ENCODE results near the gene PPP1R2. TPM values are rescaled to one million over a fixed set of nuclear protein-coding genes. Genes with fewer than 3 reads are reported as not detected.

PPP1R2 gene
- total and polyA plus RNA-seq, 2 donors (not counting 3 experiments of a cell fraction or from before 2014, with no cell fraction given): 19.9 to 37.3 TPM

DNA sequence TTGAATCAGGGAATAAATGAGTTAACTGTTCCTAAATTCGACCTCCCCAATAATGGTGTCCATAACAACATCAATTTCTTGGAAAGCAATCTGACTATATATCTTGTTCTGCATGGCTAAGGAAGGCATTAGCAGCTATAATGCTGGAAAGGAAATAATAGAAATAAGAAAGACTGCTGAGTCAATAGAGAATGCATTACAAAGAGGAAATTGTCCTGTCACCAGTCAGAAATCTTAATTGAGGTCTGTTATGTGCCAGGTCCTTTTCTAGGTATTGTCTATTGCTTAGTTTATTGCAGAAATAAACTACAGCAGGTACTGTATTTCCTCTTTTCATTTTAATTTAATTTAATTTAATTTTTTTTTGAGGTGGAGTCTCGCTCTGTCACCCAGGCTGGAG is 5.9 kb upstream of the PPP1R2 start:
- Histone ChIP-seq H3K27ac (ENCODE audit: insufficient read depth, low read depth, low read length) (no peak overlapping the region), H3K4me3 (replicated peaks in 1 of 3; ENCODE audit: insufficient read depth in 1 of 3, low read depth in 1 of 3, low read length in 3 of 3) (no peak overlapping the region), H3K79me2 (ENCODE audit: control insufficient read depth, insufficient read depth, low read length) (no peaks in the 10 kb centered on the region), H3K9ac (replicated peaks; ENCODE audit: extremely low read depth, insufficient read depth, low read length) (no peak overlapping the region), H3K4me1 (ENCODE audit: control insufficient read depth, extremely low read depth, insufficient read depth, low read length) (peaks cover 21% of the 10 kb centered on the region), H3K36me3 (ENCODE audit: control insufficient read depth in 2 of 2, extremely low read depth in 1 of 2, insufficient read depth in 2 of 2, low read length in 2 of 2) (no peaks in the 10 kb centered on the region), H3K9me1 (replicated peaks; ENCODE audit: control insufficient read depth, extremely low read depth, insufficient read depth, low read length) (no peaks in the 10 kb centered on the region), H4K20me1 (replicated peaks; ENCODE audit: control insufficient read depth, extremely low read depth, insufficient read depth, low read length) (no peaks in the 10 kb centered on the region), H3K4me2 (ENCODE audit: insufficient read depth, low read length) (no peak overlapping the region), H2AFZ (ENCODE audit: low read depth, low read length) (no peak overlapping the region), H3K9me3 (replicated peaks; ENCODE audit: control insufficient read depth, insufficient read depth, low read length) (no peaks in the 10 kb centered on the region), H3K27me3 (ENCODE audit: control insufficient read depth in 2 of 2, insufficient read depth in 2 of 2, low read length in 2 of 2) (peaks cover 19 to 28% of the 10 kb centered on the region in 2 experiments)
- intact Hi-C loops (cut with micrococcal nuclease) (loop anchor here (10.0 kb wide), 1 partner anchor 306 kb away; no protein-coding TSS in a partner anchor), dilution Hi-C loops (cut with MboI; ENCODE audit: extremely low pct_ligation_motif_present, low sequenced_read_pairs) (no loop called here)
- BruUV-seq (replicated peaks): no TSS peak
- FAIRE-seq: peak; percentile 69
- TF ChIP-seq, protein P1, sequence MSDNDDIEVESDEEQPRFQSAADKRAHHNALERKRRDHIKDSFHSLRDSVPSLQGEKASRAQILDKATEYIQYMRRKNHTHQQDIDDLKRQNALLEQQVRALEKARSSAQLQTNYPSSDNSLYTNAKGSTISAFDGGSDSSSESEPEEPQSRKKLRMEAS (IDR thresholded peaks at IDR 0.05; ENCODE audit: insufficient read depth, insufficient read length): no peak
- no peak for TF ChIP-seq POLR2A (IDR thresholded peaks at IDR 0.05; ENCODE audit: low read depth, low read length)
- no peak for TF ChIP-seq MYC (IDR thresholded peaks at IDR 0.05; ENCODE audit: low read depth, low read length)
- no peak for TF ChIP-seq EZH2 (IDR thresholded peaks at IDR 0.05; ENCODE audit: borderline replicate concordance, low read depth, low read length, severe bottlenecking)
- peak; percentile 39 for DNase-seq (ENCODE audit: low read depth, low spot score)
- ChIA-PET CTCF (interaction anchor here (0.8 to 1.0 kb wide), 2 partner anchors 35 to 278 kb away, joined by 3 to 4 read pairs; partner anchors contain the start of genes APOD and XXYLT1), POLR2A (no interaction called here)

DNA sequence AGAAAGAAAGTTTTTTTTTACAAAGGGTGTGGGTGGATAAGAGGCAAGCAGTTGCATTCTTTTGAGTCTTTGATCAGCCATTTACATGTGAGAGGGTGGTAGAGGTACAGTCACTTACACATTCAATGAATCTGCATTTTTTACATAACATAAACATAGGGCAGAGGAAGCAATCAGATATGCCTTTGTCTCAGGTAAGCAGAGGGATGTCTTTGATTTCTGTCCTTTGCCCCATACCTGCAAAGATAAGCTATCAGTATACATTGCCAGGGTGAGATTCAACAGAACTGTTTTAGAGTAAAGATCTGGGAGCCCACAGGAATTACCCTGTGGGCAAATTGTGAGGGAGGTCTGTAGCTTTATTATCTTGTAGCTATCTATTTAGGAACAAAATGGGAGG is 5.4 kb upstream of the PPP1R2 start:
- H3K4me1 ChIP-seq (ENCODE audit: control insufficient read depth, extremely low read depth, insufficient read depth, low read length): peaks cover 26% of the 10 kb centered on the region
- DNase-seq (ENCODE audit: low read depth, low spot score): no peak
- no peaks in the 10 kb centered on the region for H3K79me2 ChIP-seq (ENCODE audit: control insufficient read depth, insufficient read depth, low read length)
- H3K27ac ChIP-seq (ENCODE audit: insufficient read depth, low read depth, low read length): no peak overlapping the region
- peaks cover 19 to 27% of the 10 kb centered on the region in 2 experiments for H3K27me3 ChIP-seq (ENCODE audit: control insufficient read depth in 2 of 2, insufficient read depth in 2 of 2, low read length in 2 of 2)
- H4K20me1 ChIP-seq (replicated peaks; ENCODE audit: control insufficient read depth, extremely low read depth, insufficient read depth, low read length): no peaks in the 10 kb centered on the region
- no peaks in the 10 kb centered on the region for H3K36me3 ChIP-seq (ENCODE audit: control insufficient read depth in 2 of 2, extremely low read depth in 1 of 2, insufficient read depth in 2 of 2, low read length in 2 of 2)
- H3K9ac ChIP-seq (replicated peaks; ENCODE audit: extremely low read depth, insufficient read depth, low read length): no peak overlapping the region
- dilution Hi-C loops (cut with MboI; ENCODE audit: extremely low pct_ligation_motif_present, low sequenced_read_pairs): no loop called here
- FAIRE-seq: no peak
- H3K4me3 ChIP-seq (replicated peaks in 1 of 3; ENCODE audit: insufficient read depth in 1 of 3, low read depth in 1 of 3, low read length in 3 of 3): no peak overlapping the region
- ChIA-PET CTCF (interaction anchor here (0.8 to 1.0 kb wide), 2 partner anchors 36 to 277 kb away, joined by 3 to 4 read pairs; partner anchors contain the start of genes APOD and XXYLT1), POLR2A (no interaction called here)
- TF ChIP-seq, protein P1 (IDR thresholded peaks at IDR 0.05; ENCODE audit: insufficient read depth, insufficient read length): no peak
- no peak for TF ChIP-seq MYC (IDR thresholded peaks at IDR 0.05; ENCODE audit: low read depth, low read length)
- TF ChIP-seq POLR2AphosphoS5 (IDR thresholded peaks at IDR 0.05; ENCODE audit: insufficient read depth, low read depth, low read length): no peak
- no peak for TF ChIP-seq POLR2A (IDR thresholded peaks at IDR 0.05; ENCODE audit: low read depth, low read length)
- TF ChIP-seq FOS (IDR thresholded peaks at IDR 0.05; ENCODE audit: borderline replicate concordance, insufficient read depth, low read length): no peak
- TF ChIP-seq GATA2 (IDR thresholded peaks at IDR 0.05; ENCODE audit: insufficient read depth, insufficient read length, low read depth, low read length): no peak
- no peak for TF ChIP-seq EZH2 (IDR thresholded peaks at IDR 0.05; ENCODE audit: borderline replicate concordance, low read depth, low read length, severe bottlenecking)
- TF ChIP-seq, protein P2, sequence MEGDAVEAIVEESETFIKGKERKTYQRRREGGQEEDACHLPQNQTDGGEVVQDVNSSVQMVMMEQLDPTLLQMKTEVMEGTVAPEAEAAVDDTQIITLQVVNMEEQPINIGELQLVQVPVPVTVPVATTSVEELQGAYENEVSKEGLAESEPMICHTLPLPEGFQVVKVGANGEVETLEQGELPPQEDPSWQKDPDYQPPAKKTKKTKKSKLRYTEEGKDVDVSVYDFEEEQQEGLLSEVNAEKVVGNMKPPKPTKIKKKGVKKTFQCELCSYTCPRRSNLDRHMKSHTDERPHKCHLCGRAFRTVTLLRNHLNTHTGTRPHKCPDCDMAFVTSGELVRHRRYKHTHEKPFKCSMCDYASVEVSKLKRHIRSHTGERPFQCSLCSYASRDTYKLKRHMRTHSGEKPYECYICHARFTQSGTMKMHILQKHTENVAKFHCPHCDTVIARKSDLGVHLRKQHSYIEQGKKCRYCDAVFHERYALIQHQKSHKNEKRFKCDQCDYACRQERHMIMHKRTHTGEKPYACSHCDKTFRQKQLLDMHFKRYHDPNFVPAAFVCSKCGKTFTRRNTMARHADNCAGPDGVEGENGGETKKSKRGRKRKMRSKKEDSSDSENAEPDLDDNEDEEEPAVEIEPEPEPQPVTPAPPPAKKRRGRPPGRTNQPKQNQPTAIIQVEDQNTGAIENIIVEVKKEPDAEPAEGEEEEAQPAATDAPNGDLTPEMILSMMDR (IDR thresholded peaks at IDR 0.05; ENCODE audit: extremely low read depth in 1 of 2, insufficient read depth in 1 of 2, low read depth in 1 of 2, low read length in 2 of 2): no peak
- no peak for TF ChIP-seq JUN (IDR thresholded peaks at IDR 0.05; ENCODE audit: borderline replicate concordance, insufficient read depth, insufficient read length, low read depth)
- intact Hi-C loops (cut with micrococcal nuclease): loop anchor here (10.0 kb wide), 1 partner anchor 306 kb away; no protein-coding TSS in a partner anchor
- no peak overlapping the region for H2AFZ ChIP-seq (ENCODE audit: low read depth, low read length)
- H3K4me2 ChIP-seq (ENCODE audit: insufficient read depth, low read length): no peak overlapping the region
- H3K9me3 ChIP-seq (replicated peaks; ENCODE audit: control insufficient read depth, insufficient read depth, low read length): no peaks in the 10 kb centered on the region
- no peaks in the 10 kb centered on the region for H3K9me1 ChIP-seq (replicated peaks; ENCODE audit: control insufficient read depth, extremely low read depth, insufficient read depth, low read length)
- BruUV-seq (replicated peaks): no TSS peak
